ENCODE data around the gene TLE4.

The TLE4 gene

DNA sequence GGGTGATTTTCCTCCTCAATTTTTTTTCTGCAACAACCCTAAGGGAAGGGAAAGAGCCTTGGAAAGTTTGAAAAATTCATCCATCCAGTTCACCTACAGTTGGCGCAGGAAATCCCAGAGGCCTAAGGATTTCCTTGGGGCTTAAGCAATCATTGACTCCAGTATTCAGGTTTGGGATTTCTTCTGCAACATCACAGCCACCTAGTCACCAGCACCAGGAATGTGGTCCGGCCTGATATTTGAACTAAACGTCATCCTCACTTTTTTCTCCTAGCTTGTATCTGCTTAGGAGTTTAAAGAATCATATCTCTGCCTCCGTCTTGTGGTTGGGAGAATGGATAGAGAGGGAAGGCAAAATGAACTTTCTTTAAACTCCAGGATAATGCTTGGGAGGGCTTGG lies 20.2 kb upstream of the TLE4 start:
- no peak for DNase-seq (ENCODE audit: low spot score)
- TF ChIP-seq CTCF (IDR thresholded peaks at IDR 0.05; ENCODE audit: extremely low read depth, missing control alignments), result no peak

DNA sequence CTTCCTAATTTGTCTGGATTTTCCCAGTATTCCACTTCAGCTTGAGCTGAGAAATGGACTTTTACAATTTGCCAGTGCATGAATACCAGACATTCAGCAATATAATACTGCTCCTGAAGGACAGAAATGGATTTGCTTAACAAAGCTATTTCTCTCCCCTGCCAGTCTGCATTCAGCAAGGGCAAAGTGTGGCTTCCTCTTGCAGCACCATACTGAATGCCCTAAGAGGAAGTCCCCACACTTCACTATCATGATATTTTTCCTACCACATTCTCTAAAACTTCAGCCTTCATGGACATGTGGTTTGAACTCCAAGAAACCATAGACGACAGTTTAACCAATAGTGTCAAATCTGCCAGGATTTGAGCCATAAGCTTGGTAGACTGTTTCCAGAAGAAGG lies 19.8 kb upstream of the TLE4 start:
- no peak for DNase-seq (ENCODE audit: low spot score)
- no peak for TF ChIP-seq CTCF (IDR thresholded peaks at IDR 0.05; ENCODE audit: extremely low read depth, missing control alignments)

GRCh38 chr9:79555474-79556089 lies 16.2 kb upstream of the TLE4 start:
- no peak for DNase-seq (ENCODE audit: low spot score)
- TF ChIP-seq CTCF (IDR thresholded peaks at IDR 0.05; ENCODE audit: extremely low read depth, missing control alignments), result no peak

GRCh38 chr9:79559495-79560181 lies 12.1 kb upstream of the TLE4 start:
- no peak for DNase-seq (ENCODE audit: low spot score)
- TF ChIP-seq CTCF (IDR thresholded peaks at IDR 0.05; ENCODE audit: extremely low read depth, missing control alignments), result no peak

- TF ChIP-seq CTCF (IDR thresholded peaks at IDR 0.05; ENCODE audit: extremely low read depth, missing control alignments), result no peak
- DNase-seq (ENCODE audit: low spot score), result no peak
Measured at GRCh38 chr9:79562749-79563386, 8.9 kb upstream of the TLE4 start.

GRCh38 chr9:79564105-79564504 lies 7.7 kb upstream of the TLE4 start:
- no peak for DNase-seq (ENCODE audit: low spot score)
- no peak for TF ChIP-seq CTCF (IDR thresholded peaks at IDR 0.05; ENCODE audit: extremely low read depth, missing control alignments)

DNA sequence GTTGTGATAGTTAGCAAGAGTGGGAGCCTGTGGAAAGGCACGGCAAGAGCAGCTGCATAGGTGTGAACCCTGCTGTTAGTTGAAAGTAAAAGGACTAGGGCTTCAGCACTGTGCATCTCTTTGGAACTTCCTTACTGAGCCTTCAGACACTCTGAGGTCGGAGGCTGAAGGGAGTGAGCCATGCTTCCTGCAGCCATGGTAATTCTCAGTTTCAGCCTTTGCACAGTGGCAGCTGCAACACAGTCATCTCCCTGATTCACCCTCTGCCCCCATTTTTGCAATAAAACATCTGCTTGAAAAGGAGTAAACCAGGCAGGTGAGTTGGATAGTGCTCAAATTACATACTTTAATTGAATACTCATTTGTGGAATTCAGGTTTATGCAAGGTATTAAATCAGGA lies 6.5 kb upstream of the TLE4 start:
- peak; percentile 10 for DNase-seq (ENCODE audit: low spot score)
- TF ChIP-seq CTCF (IDR thresholded peaks at IDR 0.05; ENCODE audit: extremely low read depth, missing control alignments), result no peak

Measured in GM20000 (cell line).